Skeletal muscle satellite cell (primary cell): Measurements from ENCODE around the gene MAPK12.
A peak's percentile ranks its signal among the peaks of the same experiment; 100 is the strongest.

Experiments
- H3K27me3 ChIP-seq: 2 replicates; pipeline ENCODE4 v1.7.0; 2013; ENCODE audit warnings: low read length; ENCODE audit not compliant: control insufficient read depth, insufficient read depth
- H3K36me3 ChIP-seq: 2 replicates; pipeline ENCODE4 v1.7.0; 2013; ENCODE audit warnings: mild to moderate bottlenecking, control low read depth, low read length; ENCODE audit not compliant: insufficient read depth
- H3K4me1 ChIP-seq: 2 replicates; pipeline ENCODE4 v1.7.0; 2013; ENCODE audit warnings: low read length; ENCODE audit not compliant: control insufficient read depth, insufficient read depth
- H3K4me2 ChIP-seq: 2 replicates; pipeline ENCODE4 v1.7.0; 2013; ENCODE audit warnings: mild to moderate bottlenecking, low read length
- H3K4me3 ChIP-seq: 2 replicates; pipeline ENCODE4 v1.7.0; 2013; ENCODE audit warnings: low read length
- H3K9ac ChIP-seq: 2 replicates; pipeline ENCODE4 v1.7.0; 2013; ENCODE audit warnings: mild to moderate bottlenecking, low read depth, low read length, moderate library complexity
- H3K9me3 ChIP-seq: replicated peaks from 2 replicates; pipeline ENCODE4 v1.7.0; 2013; ENCODE audit warnings: mild to moderate bottlenecking, control low read depth, low read length

MAPK12 gene

GRCh38 chr22:50253046-50253915 is 8.2 kb downstream of the MAPK12 start:
- Histone ChIP-seq H3K4me3 (no peak overlapping the region), H3K4me2 (no peak overlapping the region), H3K36me3 (peaks cover 20% of the 10 kb centered on the region), H3K27me3 (no peaks in the 10 kb centered on the region), H3K9me3 (no peaks in the 10 kb centered on the region), H3K4me1 (peaks cover 23% of the 10 kb centered on the region), H3K9ac (no peak overlapping the region)

GRCh38 chr22:50252082-50253045 is 9.1 kb downstream of the MAPK12 start:
- no peaks in the 10 kb centered on the region for H3K9me3 ChIP-seq
- no peaks in the 10 kb centered on the region for H3K27me3 ChIP-seq
- no peak overlapping the region for H3K4me3 ChIP-seq
- peak overlapping the region; percentile 100 for H3K4me2 ChIP-seq
- peaks cover 21% of the 10 kb centered on the region for H3K36me3 ChIP-seq
- H3K4me1 ChIP-seq, result peaks cover 23% of the 10 kb centered on the region
- no peak overlapping the region for H3K9ac ChIP-seq

- Histone ChIP-seq H3K4me2 (peak overlapping the region; percentile 100), H3K36me3 (peaks cover 27% of the 10 kb centered on the region), H3K4me3 (peak overlapping the region; percentile 93), H3K4me1 (peaks cover 23% of the 10 kb centered on the region), H3K9me3 (no peaks in the 10 kb centered on the region), H3K27me3 (no peaks in the 10 kb centered on the region), H3K9ac (peak overlapping the region; percentile 95)
Measured at GRCh38 chr22:50251477-50252081, 9.9 kb downstream of the MAPK12 start.

- Histone ChIP-seq H3K4me3 (peak within 1 kb of the TSS; percentile 93), H3K9ac (peak within 1 kb of the TSS; percentile 95), H3K36me3 (peaks cover 28% of the 10 kb centered on the region), H3K4me2 (peak within 1 kb of the TSS; percentile 100), H3K9me3 (no peaks in the 10 kb centered on the region), H3K27me3 (no peaks in the 10 kb centered on the region), H3K4me1 (peaks cover 27% of the 10 kb centered on the region)
Measured at GRCh38 chr22:50250555-50251476, 10.7 kb downstream of the MAPK12 start, which contains the start of gene HDAC10. Gene HDAC10 (minus strand): TSS chr22:50251265. CDS start chr22:50251032, 233 bp downstream.

GRCh38 chr22:50250249-50250554 is 11.3 kb downstream of the MAPK12 start:
- H3K36me3 ChIP-seq, result peaks cover 29% of the 10 kb centered on the region
- H3K9ac ChIP-seq, result peak overlapping the region; percentile 95
- peak overlapping the region; percentile 100 for H3K4me2 ChIP-seq
- H3K4me1 ChIP-seq, result peaks cover 32% of the 10 kb centered on the region
- H3K27me3 ChIP-seq, result no peaks in the 10 kb centered on the region
- peak overlapping the region; percentile 93 for H3K4me3 ChIP-seq
- H3K9me3 ChIP-seq, result no peaks in the 10 kb centered on the region

GRCh38 chr22:50249341-50250248 is 11.9 kb downstream of the MAPK12 start:
- Histone ChIP-seq H3K4me2 (peak overlapping the region; percentile 100), H3K27me3 (no peaks in the 10 kb centered on the region), H3K9ac (peak overlapping the region; percentile 95), H3K9me3 (no peaks in the 10 kb centered on the region), H3K36me3 (peaks cover 23% of the 10 kb centered on the region), H3K4me3 (peak overlapping the region; percentile 93), H3K4me1 (peaks cover 32% of the 10 kb centered on the region)

- peaks cover 32% of the 10 kb centered on the region for H3K4me1 ChIP-seq
- H3K9ac ChIP-seq, result no peak overlapping the region
- no peak overlapping the region for H3K4me2 ChIP-seq
- no peaks in the 10 kb centered on the region for H3K27me3 ChIP-seq
- H3K9me3 ChIP-seq, result no peaks in the 10 kb centered on the region
- H3K4me3 ChIP-seq, result no peak overlapping the region
- peaks cover 23% of the 10 kb centered on the region for H3K36me3 ChIP-seq
Measured at GRCh38 chr22:50248196-50249081, 13.0 kb downstream of the MAPK12 start.

GRCh38 chr22:50247748-50248147 is 13.7 kb downstream of the MAPK12 start:
- Histone ChIP-seq H3K9ac (no peak overlapping the region), H3K36me3 (peaks cover 20% of the 10 kb centered on the region), H3K4me1 (peaks cover 34% of the 10 kb centered on the region), H3K4me2 (no peak overlapping the region), H3K4me3 (no peak overlapping the region), H3K27me3 (no peaks in the 10 kb centered on the region), H3K9me3 (no peaks in the 10 kb centered on the region)
